Neural progenitor cell (in vitro differentiated cells): ENCODE measurements around the gene EAF1. TPM values are rescaled to one million over a fixed set of nuclear protein-coding genes. Genes with fewer than 3 reads are reported as not detected.

Experiments
- DNase-seq: peaks from one replicate; pipeline ENCODE4 v3.0.0-alpha.2; 2016; ENCODE audit warnings: low spot score
- H2AFZ ChIP-seq: fragments of 200-600 bp; sonication (generic); replicated peaks from 2 replicates; pipeline ENCODE4 v1.6.1; 2016; ENCODE audit warnings: antibody characterized with exemption
- H3F3A ChIP-seq: fragments of 200-600 bp; sonication (generic); 2 replicates; pipeline ENCODE4 v1.6.1; 2016; ENCODE audit warnings: antibody characterized with exemption, low read depth
- H3K27ac ChIP-seq: fragments of 200-600 bp; sonication (generic); 2 replicates; pipeline ENCODE4 v1.5.1; 2016; ENCODE audit warnings: mild to moderate bottlenecking
- H3K27me3 ChIP-seq: fragments of 200-600 bp; sonication (generic); 2 replicates; pipeline ENCODE4 v1.6.1; 2016; ENCODE audit warnings: mild to moderate bottlenecking, moderate library complexity
- H3K36me3 ChIP-seq: fragments of 200-600 bp; sonication (generic); 2 replicates; pipeline ENCODE4 v1.5.1; 2016
- H3K4me1 ChIP-seq: fragments of 200-600 bp; sonication (generic); 2 replicates; pipeline ENCODE4 v1.6.1; 2016; ENCODE audit warnings: mixed run types
- H3K4me2 ChIP-seq: fragments of 200-600 bp; sonication (generic); 2 replicates; pipeline ENCODE4 v1.6.1; 2016
- H3K4me3 ChIP-seq: fragments of 200-600 bp; sonication (generic); 2 replicates; pipeline ENCODE4 v1.5.1; 2016
- H3K79me2 ChIP-seq: fragments of 200-600 bp; sonication (generic); 2 replicates; pipeline ENCODE4 v1.6.1; 2016; ENCODE audit warnings: low read depth
- H3K9ac ChIP-seq: fragments of 200-600 bp; sonication (generic); 2 replicates; pipeline ENCODE4 v1.6.1; 2016
- H3K9me3 ChIP-seq: fragments of 200-600 bp; sonication (generic); 2 replicates; pipeline ENCODE4 v1.5.1; 2016; ENCODE audit warnings: low read depth
- H4K20me1 ChIP-seq: fragments of 200-600 bp; sonication (generic); 2 replicates; pipeline ENCODE4 v1.6.1; 2016; ENCODE audit warnings: low read depth
- H3K27ac Mint-ChIP-seq: 3 replicates; pipeline ENCODE4 v1.8.0; 2021; ENCODE audit warnings: mixed read lengths
- H3K27me3 Mint-ChIP-seq: 2 replicates; pipeline ENCODE4 v1.8.0; 2022; ENCODE audit warnings: low read depth, mild to moderate bottlenecking, inconsistent platforms, moderate library complexity, mixed read lengths; ENCODE audit not compliant: insufficient read depth
- H3K36me3 Mint-ChIP-seq: 3 replicates; pipeline ENCODE4 v1.8.0; 2021; ENCODE audit warnings: mixed read lengths
- H3K4me1 Mint-ChIP-seq: 3 replicates; pipeline ENCODE4 v1.8.0; 2021; ENCODE audit warnings: mixed read lengths
- H3K4me3 Mint-ChIP-seq: 3 replicates; pipeline ENCODE4 v1.8.0; 2021; ENCODE audit warnings: mild to moderate bottlenecking, moderate library complexity, mixed read lengths
- H3K9me3 Mint-ChIP-seq: 3 replicates; pipeline ENCODE4 v1.8.0; 2020; ENCODE audit warnings: mixed read lengths
- CTCF ChIP-seq: fragments of 200-600 bp; sonication (generic); IDR thresholded peaks from 2 replicates; pipeline ENCODE4 v1.5.1; 2017; ENCODE audit warnings: antibody characterized with exemption, mild to moderate bottlenecking
- EZH2 ChIP-seq: fragments of 200-600 bp; sonication (generic); IDR thresholded peaks from 2 replicates; pipeline ENCODE4 v1.6.1; 2017; ENCODE audit warnings: antibody characterized with exemption, mild to moderate bottlenecking, moderate library complexity
- EZH2phosphoT487 ChIP-seq: fragments of 200-600 bp; sonication (generic); IDR thresholded peaks from 2 replicates; pipeline ENCODE4 v1.6.1; 2017; ENCODE audit warnings: antibody characterized with exemption
- total RNA-seq: library from RNA; depleted of rRNA; stranded (reverse); fragments of >200 nt; gene quantifications from 2 replicates; pipeline ENCODE4 v1.2.3, GENCODE V29; 2015; ENCODE audit warnings: low replicate concordance

EAF1 gene
- total RNA-seq, 1 donor from 2014 or later: 34.2 TPM

GRCh38 chr3:15465876-15466585, 38.6 kb downstream of the EAF1 start:
- H2AFZ ChIP-seq: no peak overlapping the region
- no peak for TF ChIP-seq EZH2phosphoT487
- no peak for TF ChIP-seq CTCF
- no peak for TF ChIP-seq EZH2
- no peaks in the 10 kb centered on the region for H4K20me1 ChIP-seq
- H3K4me2 ChIP-seq: no peak overlapping the region
- Mint-ChIP-seq H3K27ac (no peak overlapping the region), H3K4me1 (no peaks in the 10 kb centered on the region), H3K9me3 (no peaks in the 10 kb centered on the region), H3K36me3 (no peaks in the 10 kb centered on the region), H3K27me3 (no peaks in the 10 kb centered on the region), H3K4me3 (no peak overlapping the region)
- no peak for DNase-seq
- no peaks in the 10 kb centered on the region for H3K4me1 ChIP-seq
- no peaks in the 10 kb centered on the region for H3K9me3 ChIP-seq
- H3K27me3 ChIP-seq: no peaks in the 10 kb centered on the region
- no peaks in the 10 kb centered on the region for H3K79me2 ChIP-seq
- no peak overlapping the region for H3K9ac ChIP-seq
- no peak overlapping the region for H3K27ac ChIP-seq
- no peaks in the 10 kb centered on the region for H3F3A ChIP-seq
- no peaks in the 10 kb centered on the region for H3K36me3 ChIP-seq
- no peak overlapping the region for H3K4me3 ChIP-seq

GRCh38 chr3:15467227-15468181, 40.1 kb downstream of the EAF1 start:
- Mint-ChIP-seq H3K4me3 (no peak overlapping the region), H3K27me3 (no peaks in the 10 kb centered on the region), H3K4me1 (no peaks in the 10 kb centered on the region), H3K27ac (no peak overlapping the region), H3K36me3 (no peaks in the 10 kb centered on the region), H3K9me3 (no peaks in the 10 kb centered on the region)
- Histone ChIP-seq H2AFZ (no peak overlapping the region), H3K36me3 (no peaks in the 10 kb centered on the region), H3K4me3 (no peak overlapping the region), H3K27ac (no peak overlapping the region), H3K4me2 (no peak overlapping the region), H3F3A (no peaks in the 10 kb centered on the region), H3K9me3 (no peaks in the 10 kb centered on the region), H3K27me3 (no peaks in the 10 kb centered on the region), H3K79me2 (no peaks in the 10 kb centered on the region), H3K4me1 (no peaks in the 10 kb centered on the region), H3K9ac (no peak overlapping the region), H4K20me1 (no peaks in the 10 kb centered on the region)
- no peak for DNase-seq
- TF ChIP-seq EZH2phosphoT487 (no peak), EZH2 (no peak), CTCF (no peak)

- Mint-ChIP-seq H3K9me3 (no peaks in the 10 kb centered on the region), H3K4me3 (no peak overlapping the region), H3K27ac (no peak overlapping the region), H3K36me3 (no peaks in the 10 kb centered on the region), H3K27me3 (no peaks in the 10 kb centered on the region), H3K4me1 (no peaks in the 10 kb centered on the region)
- H3K4me3 ChIP-seq: no peak overlapping the region
- H2AFZ ChIP-seq: no peak overlapping the region
- H3K79me2 ChIP-seq: no peaks in the 10 kb centered on the region
- H3K9me3 ChIP-seq: no peaks in the 10 kb centered on the region
- no peaks in the 10 kb centered on the region for H3F3A ChIP-seq
- no peak overlapping the region for H3K4me2 ChIP-seq
- no peak overlapping the region for H3K9ac ChIP-seq
- no peaks in the 10 kb centered on the region for H3K27me3 ChIP-seq
- DNase-seq: no peak
- no peaks in the 10 kb centered on the region for H3K36me3 ChIP-seq
- peak; percentile 11 for TF ChIP-seq CTCF
- no peak for TF ChIP-seq EZH2
- no peak for TF ChIP-seq EZH2phosphoT487
- H4K20me1 ChIP-seq: no peaks in the 10 kb centered on the region
- H3K4me1 ChIP-seq: no peaks in the 10 kb centered on the region
- H3K27ac ChIP-seq: no peak overlapping the region
These were observed 42.9 kb downstream of the EAF1 start for GRCh38 chr3:15470261-15470660.
